ENCODE results near the gene CNN2. TPM values are rescaled to one million over a fixed set of nuclear protein-coding genes. Genes with fewer than 3 reads are reported as not detected.
A peak's percentile ranks its signal among the peaks of the same experiment; 100 is the strongest.

Gene CNN2
- total and polyA plus RNA-seq, 2 of the 13 experiments (the other 11 are each of a cell fraction or from before 2014, with no cell fraction given): 63.6 to 70.0 TPM

DNA sequence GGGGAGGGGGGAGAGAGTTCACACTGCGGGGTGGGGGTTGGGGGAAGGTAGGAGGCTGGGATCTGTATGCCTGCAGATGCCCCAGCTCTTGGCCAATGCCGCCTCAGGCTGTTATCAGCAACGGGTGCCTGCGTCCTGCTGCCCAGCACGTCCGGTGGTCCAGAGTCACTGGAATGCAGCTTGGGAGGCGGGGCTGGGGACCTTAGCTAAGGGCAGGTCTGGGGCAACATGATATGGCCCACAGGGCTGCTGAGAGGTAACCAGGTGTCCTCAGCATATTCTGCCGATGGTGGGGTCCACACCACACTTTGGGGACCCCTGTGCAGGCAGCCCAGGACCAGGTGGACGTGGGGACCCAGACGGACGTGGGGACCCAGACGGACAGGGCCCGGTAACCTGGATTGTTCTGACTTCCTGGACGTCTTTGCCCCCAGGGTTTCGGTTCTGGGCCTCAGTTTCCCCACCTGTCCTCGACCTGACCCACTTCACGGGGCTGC, 39.9 kb downstream of the CNN2 start (continued):
- TF ChIP-seq, protein P1, sequence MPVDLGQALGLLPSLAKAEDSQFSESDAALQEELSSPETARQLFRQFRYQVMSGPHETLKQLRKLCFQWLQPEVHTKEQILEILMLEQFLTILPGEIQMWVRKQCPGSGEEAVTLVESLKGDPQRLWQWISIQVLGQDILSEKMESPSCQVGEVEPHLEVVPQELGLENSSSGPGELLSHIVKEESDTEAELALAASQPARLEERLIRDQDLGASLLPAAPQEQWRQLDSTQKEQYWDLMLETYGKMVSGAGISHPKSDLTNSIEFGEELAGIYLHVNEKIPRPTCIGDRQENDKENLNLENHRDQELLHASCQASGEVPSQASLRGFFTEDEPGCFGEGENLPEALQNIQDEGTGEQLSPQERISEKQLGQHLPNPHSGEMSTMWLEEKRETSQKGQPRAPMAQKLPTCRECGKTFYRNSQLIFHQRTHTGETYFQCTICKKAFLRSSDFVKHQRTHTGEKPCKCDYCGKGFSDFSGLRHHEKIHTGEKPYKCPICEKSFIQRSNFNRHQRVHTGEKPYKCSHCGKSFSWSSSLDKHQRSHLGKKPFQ (CRISPR knock-in tag; IDR thresholded peaks at IDR 0.05; ENCODE audit: insufficient replicate concordance): peak; percentile 77
- no peak for TF ChIP-seq ZNF382 (CRISPR knock-in tag; IDR thresholded peaks at IDR 0.05; ENCODE audit: borderline replicate concordance)
- TF ChIP-seq, protein P2, sequence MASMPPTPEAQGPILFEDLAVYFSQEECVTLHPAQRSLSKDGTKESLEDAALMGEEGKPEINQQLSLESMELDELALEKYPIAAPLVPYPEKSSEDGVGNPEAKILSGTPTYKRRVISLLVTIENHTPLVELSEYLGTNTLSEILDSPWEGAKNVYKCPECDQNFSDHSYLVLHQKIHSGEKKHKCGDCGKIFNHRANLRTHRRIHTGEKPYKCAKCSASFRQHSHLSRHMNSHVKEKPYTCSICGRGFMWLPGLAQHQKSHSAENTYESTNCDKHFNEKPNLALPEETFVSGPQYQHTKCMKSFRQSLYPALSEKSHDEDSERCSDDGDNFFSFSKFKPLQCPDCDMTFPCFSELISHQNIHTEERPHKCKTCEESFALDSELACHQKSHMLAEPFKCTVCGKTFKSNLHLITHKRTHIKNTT (CRISPR knock-in tag; IDR thresholded peaks at IDR 0.05): 0 out of 2 replicates have a peak, but pooled peaks have one; percentile 41
- no peak for TF ChIP-seq PRPF4 (IDR thresholded peaks at IDR 0.05; ENCODE audit: low read depth, low read length, poor library complexity, severe bottlenecking)
- no peak for TF ChIP-seq CBX1 (IDR thresholded peaks at IDR 0.05; ENCODE audit: low read depth)
- no peak for TF ChIP-seq RCOR2 (CRISPR knock-in tag; IDR thresholded peaks at IDR 0.05)
- no peak for TF ChIP-seq PAF1 (CRISPR knock-in tag; IDR thresholded peaks at IDR 0.05)
- TF ChIP-seq ZNF251 (CRISPR knock-in tag; IDR thresholded peaks at IDR 0.05): no peak
- TF ChIP-seq ZNF446 (CRISPR knock-in tag; IDR thresholded peaks at IDR 0.05): no peak
- TF ChIP-seq NR2F2 (IDR thresholded peaks at IDR 0.05; ENCODE audit: borderline replicate concordance, low read depth): no peak
- TF ChIP-seq AGO1 (IDR thresholded peaks at IDR 0.05; ENCODE audit: low read depth, low read length, poor library complexity, severe bottlenecking): no peak
- no peak for TF ChIP-seq POGZ (CRISPR knock-in tag; IDR thresholded peaks at IDR 0.05)
- no peak for TF ChIP-seq ZNF292 (CRISPR knock-in tag; IDR thresholded peaks at IDR 0.05; ENCODE audit: borderline replicate concordance, low read depth)
- no peak for TF ChIP-seq SMYD3 (CRISPR knock-in tag; IDR thresholded peaks at IDR 0.05)
- TF ChIP-seq ZNF180 (CRISPR knock-in tag; IDR thresholded peaks at IDR 0.05; ENCODE audit: borderline replicate concordance, low read depth): no peak
- TF ChIP-seq, protein P3, sequence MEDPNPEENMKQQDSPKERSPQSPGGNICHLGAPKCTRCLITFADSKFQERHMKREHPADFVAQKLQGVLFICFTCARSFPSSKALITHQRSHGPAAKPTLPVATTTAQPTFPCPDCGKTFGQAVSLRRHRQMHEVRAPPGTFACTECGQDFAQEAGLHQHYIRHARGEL (CRISPR knock-in tag; IDR thresholded peaks at IDR 0.05): no peak
- TF ChIP-seq ZNF792 (CRISPR knock-in tag; IDR thresholded peaks at IDR 0.05): no peak
- TF ChIP-seq IRX3 (CRISPR knock-in tag; IDR thresholded peaks at IDR 0.05; ENCODE audit: borderline replicate concordance, low read depth): no peak
- no peak for TF ChIP-seq KDM4B (CRISPR knock-in tag; IDR thresholded peaks at IDR 0.05)
- TF ChIP-seq, protein P4, sequence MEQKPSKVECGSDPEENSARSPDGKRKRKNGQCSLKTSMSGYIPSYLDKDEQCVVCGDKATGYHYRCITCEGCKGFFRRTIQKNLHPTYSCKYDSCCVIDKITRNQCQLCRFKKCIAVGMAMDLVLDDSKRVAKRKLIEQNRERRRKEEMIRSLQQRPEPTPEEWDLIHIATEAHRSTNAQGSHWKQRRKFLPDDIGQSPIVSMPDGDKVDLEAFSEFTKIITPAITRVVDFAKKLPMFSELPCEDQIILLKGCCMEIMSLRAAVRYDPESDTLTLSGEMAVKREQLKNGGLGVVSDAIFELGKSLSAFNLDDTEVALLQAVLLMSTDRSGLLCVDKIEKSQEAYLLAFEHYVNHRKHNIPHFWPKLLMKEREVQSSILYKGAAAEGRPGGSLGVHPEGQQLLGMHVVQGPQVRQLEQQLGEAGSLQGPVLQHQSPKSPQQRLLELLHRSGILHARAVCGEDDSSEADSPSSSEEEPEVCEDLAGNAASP (CRISPR knock-in tag; IDR thresholded peaks at IDR 0.05; ENCODE audit: borderline replicate concordance): no peak
- TF ChIP-seq SRF (IDR thresholded peaks at IDR 0.05; ENCODE audit: low read depth, low read length): no peak
- TF ChIP-seq TBX3 (IDR thresholded peaks at IDR 0.05; ENCODE audit: borderline replicate concordance): no peak
- TF ChIP-seq ASH2L (IDR thresholded peaks at IDR 0.05; ENCODE audit: insufficient read length, low read depth, low read length): no peak
- TF ChIP-seq, protein P5, sequence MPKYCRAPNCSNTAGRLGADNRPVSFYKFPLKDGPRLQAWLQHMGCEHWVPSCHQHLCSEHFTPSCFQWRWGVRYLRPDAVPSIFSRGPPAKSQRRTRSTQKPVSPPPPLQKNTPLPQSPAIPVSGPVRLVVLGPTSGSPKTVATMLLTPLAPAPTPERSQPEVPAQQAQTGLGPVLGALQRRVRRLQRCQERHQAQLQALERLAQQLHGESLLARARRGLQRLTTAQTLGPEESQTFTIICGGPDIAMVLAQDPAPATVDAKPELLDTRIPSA (CRISPR knock-in tag; IDR thresholded peaks at IDR 0.05; ENCODE audit: borderline replicate concordance): no peak
- no peak; the same call in 1 of the 2 replicates for TF ChIP-seq ZNF335 (CRISPR knock-in tag; IDR thresholded peaks at IDR 0.05)
- TF ChIP-seq ZSCAN25 (CRISPR knock-in tag; IDR thresholded peaks at IDR 0.05): no peak
- TF ChIP-seq LCORL (IDR thresholded peaks at IDR 0.05): no peak
- TF ChIP-seq LCORL (CRISPR knock-in tag; IDR thresholded peaks at IDR 0.05): peak; percentile 90

Data from HepG2 (cell line).